K562 (cell line): ENCODE results near the gene MS4A18. TPM values are rescaled to one million over a fixed set of nuclear protein-coding genes. Genes with fewer than 3 reads are reported as not detected.

Experiments used
- ATAC-seq: fragments of 200-7000 bp; cut with Tn5 transposase; 3 replicates; pipeline ENCODE4 v1.9.1; 2020; ENCODE audit warnings: moderate library complexity
- BruUV-seq: library from RNA; stranded (reverse); fragments of 400-500 nt; replicated peaks from 2 replicates; lab custom pipeline; 2021; lab: Mats Ljungman, UMichigan
- CTCF ChIA-PET: fragments of 300-600 bp; formaldehyde crosslinking; extraction: SDS; loops from one replicate; lab custom pipeline; 2021; ENCODE audit warnings: low intra/inter-chr PET ratio; lab: Yijun Ruan, JAX
- POLR2A ChIA-PET: fragments of 300-600, 350-650 bp; sonication (Branson Sonifier 250); formaldehyde crosslinking; extraction: SDS; loops from one replicate; lab custom pipeline; 2021; ENCODE audit warnings: antibody characterized with exemption, inconsistent platforms; lab: Yijun Ruan, JAX
- DNase-seq, 4 experiments: peaks; one replicate each; pipeline versions ENCODE4 v3.0.0 to v3.0.0-alpha.2; 2011 to 2018; ENCODE audit warnings: low spot score in 3 of 4, mixed read lengths in 3 of 4; ENCODE audit errors: extremely low read depth in 1 of 4
- FAIRE-seq: peaks from 2 replicates; lab custom pipeline; 2011; peaks lifted over from hg19 to GRCh38; lab: Jason Lieb, UNC
- H2AFZ ChIP-seq: 2 replicates; pipeline ENCODE4 v1.6.0; 2011; ENCODE audit warnings: low read depth, low read length, control low read depth, inconsistent platforms
- H3K27ac ChIP-seq: fragments of 200-600 bp; 3 replicates; pipeline ENCODE4 v1.8.0; 2011; ENCODE audit warnings: low read depth, mild to moderate bottlenecking, control low read depth, inconsistent platforms, low read length, moderate library complexity, mixed read lengths; ENCODE audit errors: extremely low read depth
- H3K27me3 ChIP-seq, 2 experiments: fragments of 300-600 bp in 1 of 2; 2 replicates in 1 of 2; 3 replicates in 1 of 2; pipeline versions ENCODE4 v1.6.0 to v1.8.0; 2011; ENCODE audit warnings: inconsistent platforms in 2 of 2, low read length in 2 of 2, mild to moderate bottlenecking in 1 of 2, mixed read lengths in 1 of 2, moderate library complexity in 1 of 2; ENCODE audit not compliant: control insufficient read depth in 2 of 2, insufficient read depth in 2 of 2
- H3K36me3 ChIP-seq: fragments of 300-600 bp; 3 replicates; pipeline ENCODE4 v1.8.0; 2011; ENCODE audit warnings: mild to moderate bottlenecking, low read length, inconsistent platforms; ENCODE audit not compliant: control insufficient read depth, insufficient read depth
- H3K4me1 ChIP-seq, 2 experiments: fragments of 200-600 bp in 1 of 2; replicated peaks in 1 of 2; 2 replicates in 1 of 2; 3 replicates in 1 of 2; pipeline versions ENCODE4 v1.5.1 to v1.8.0; 2011; ENCODE audit warnings: inconsistent platforms in 2 of 2, low read length in 2 of 2, mild to moderate bottlenecking in 1 of 2, mixed read lengths in 1 of 2, moderate library complexity in 1 of 2; ENCODE audit not compliant: control insufficient read depth in 2 of 2, insufficient read depth in 2 of 2
- H3K4me2 ChIP-seq: 2 replicates; pipeline ENCODE4 v1.6.1; 2011; ENCODE audit warnings: low read length, control low read depth, inconsistent platforms, mixed read lengths; ENCODE audit not compliant: insufficient read depth
- H3K4me3 ChIP-seq: fragments of 200-600 bp; sonication (generic), shearing (Covaris generic); 2 replicates; pipeline ENCODE4 v1.5.1; 2016; ENCODE audit warnings: control low read depth, inconsistent platforms
- H3K79me2 ChIP-seq: fragments of 200-600 bp; 3 replicates; pipeline ENCODE4 v1.8.0; 2011; ENCODE audit warnings: low read length, inconsistent platforms; ENCODE audit not compliant: control insufficient read depth, insufficient read depth
- H3K9ac ChIP-seq, 2 experiments: 2 replicates each; pipeline versions ENCODE4 v1.6.0 to v1.6.1; 2011; ENCODE audit warnings: low read depth in 2 of 2, low read length in 2 of 2, control low read depth in 1 of 2, inconsistent platforms in 1 of 2, mild to moderate bottlenecking in 1 of 2, mixed read lengths in 1 of 2; ENCODE audit not compliant: insufficient read depth in 1 of 2
- H3K9me1 ChIP-seq: one replicate; pipeline ENCODE4 v1.6.0; 2011; ENCODE audit warnings: inconsistent platforms, mild to moderate bottlenecking, low read length, moderate library complexity; ENCODE audit not compliant: control insufficient read depth, insufficient read depth
- H3K9me3 ChIP-seq: replicated peaks from 2 replicates; pipeline ENCODE4 v1.5.1; 2011; ENCODE audit warnings: low read depth, low read length, inconsistent platforms; ENCODE audit not compliant: control insufficient read depth, insufficient read depth
- H4K20me1 ChIP-seq: replicated peaks from 2 replicates; pipeline ENCODE4 v1.6.1; 2011; ENCODE audit warnings: low read length, inconsistent platforms, mixed read lengths; ENCODE audit not compliant: control insufficient read depth, insufficient read depth
- ATF1 ChIP-seq, 2 experiments: fragments of 450-650 bp in 1 of 2; IDR thresholded peaks; 2 replicates each; pipeline ENCODE4 v1.6.1; 2016; ENCODE audit warnings: missing compliant biosample characterization in 1 of 2, missing genetic modification characterization in 1 of 2
- CBX5 ChIP-seq: IDR thresholded peaks from 2 replicates; pipeline ENCODE4 v1.6.1; 2014; ENCODE audit warnings: low read depth, borderline replicate concordance
- ELF2 ChIP-seq: fragments of 250-450 bp; sonication (Bioruptor Pico); IDR thresholded peaks from 2 replicates; pipeline ENCODE4 v1.5.0; 2021; ENCODE audit warnings: mild to moderate bottlenecking
- GTF2F1 ChIP-seq: IDR thresholded peaks from 2 replicates; pipeline ENCODE4 v1.6.1; 2011; ENCODE audit warnings: low read depth, low read length, improper control_type of control experiment
- NFRKB ChIP-seq: fragments of 450-650 bp; IDR thresholded peaks from 2 replicates; pipeline ENCODE4 v1.6.1; 2016; ENCODE audit warnings: low read depth
- TSC22D4 ChIP-seq: fragments of 450-650 bp; IDR thresholded peaks from 2 replicates; pipeline ENCODE4 v1.6.1; 2016; ENCODE audit warnings: missing genetic modification characterization, missing biosample characterization, control low read depth
- WGBS: fragments of 100-300 bp; shearing (Covaris generic); methylation state at CpG from one replicate; pipeline ENCODE4 v1.1.6; 2016; ENCODE audit warnings: low coverage, mixed read lengths; ENCODE audit not compliant: insufficient coverage; ENCODE audit errors: missing lambda C conversion rate; 5-methylcytosine and 5-hydroxymethylcytosine counted together
- in situ Hi-C: fragments of 300-500 bp; cut with MboI; formaldehyde crosslinking; loops from 4 replicates; pipeline ENCODE4 v1.15.0; 2018; ENCODE audit warnings: inconsistent platforms, mixed read lengths
- intact Hi-C: fragments of 100-400 bp; cut with micrococcal nuclease; formaldehyde crosslinking; loops from 2 replicates; pipeline ENCODE4 v1.14.2; 2022
- polyA plus RNA-seq, 8 experiments: library from polyadenylated mRNA; depleted of rRNA in 4 of 8; stranded (reverse) in 5 of 8; unstranded in 3 of 8; fragments of >200 nt; fragmentation: Nextera tagmentation in 2 of 8; fragmentation: Illumina TruSeq in 1 of 8; extraction: Ambion mirVana in 2 of 8; extraction: Trizol in 1 of 8; gene quantifications; 2 replicates each; pipeline versions ENCODE4 v1.2.1 to v1.2.3, GENCODE V29; 2011 to 2014; ENCODE audit warnings: inconsistent platforms in 1 of 8, missing spikeins in 1 of 8
- total RNA-seq, 7 experiments: library from RNA; depleted of rRNA in 6 of 7; stranded (reverse); fragments of >200 nt in 6 of 7; fragmentation: Illumina TruSeq in 2 of 7; extraction: Trizol in 2 of 7; gene quantifications; 2 replicates each; pipeline versions ENCODE4 v1.2.1 to v1.2.3, GENCODE V29; 2011 to 2021; ENCODE audit warnings: low replicate concordance in 1 of 7
- TF ChIP-seq, protein P1 (sequence below): fragments of 450-650 bp; formaldehyde crosslinking; IDR thresholded peaks from 2 replicates; pipeline ENCODE4 v1.4.0; 2022; ENCODE audit warnings: mild to moderate bottlenecking, moderate library complexity
- TF ChIP-seq, protein P2 (sequence below): fragments of 450-650 bp; IDR thresholded peaks from 2 replicates; pipeline ENCODE4 v1.6.1; 2016; ENCODE audit warnings: mild to moderate bottlenecking, moderate library complexity

MS4A18 gene
- total and polyA plus RNA-seq, 9 of the 15 experiments (the other 6 are each of a cell fraction or from before 2014, with no cell fraction given): not detected

DNA sequence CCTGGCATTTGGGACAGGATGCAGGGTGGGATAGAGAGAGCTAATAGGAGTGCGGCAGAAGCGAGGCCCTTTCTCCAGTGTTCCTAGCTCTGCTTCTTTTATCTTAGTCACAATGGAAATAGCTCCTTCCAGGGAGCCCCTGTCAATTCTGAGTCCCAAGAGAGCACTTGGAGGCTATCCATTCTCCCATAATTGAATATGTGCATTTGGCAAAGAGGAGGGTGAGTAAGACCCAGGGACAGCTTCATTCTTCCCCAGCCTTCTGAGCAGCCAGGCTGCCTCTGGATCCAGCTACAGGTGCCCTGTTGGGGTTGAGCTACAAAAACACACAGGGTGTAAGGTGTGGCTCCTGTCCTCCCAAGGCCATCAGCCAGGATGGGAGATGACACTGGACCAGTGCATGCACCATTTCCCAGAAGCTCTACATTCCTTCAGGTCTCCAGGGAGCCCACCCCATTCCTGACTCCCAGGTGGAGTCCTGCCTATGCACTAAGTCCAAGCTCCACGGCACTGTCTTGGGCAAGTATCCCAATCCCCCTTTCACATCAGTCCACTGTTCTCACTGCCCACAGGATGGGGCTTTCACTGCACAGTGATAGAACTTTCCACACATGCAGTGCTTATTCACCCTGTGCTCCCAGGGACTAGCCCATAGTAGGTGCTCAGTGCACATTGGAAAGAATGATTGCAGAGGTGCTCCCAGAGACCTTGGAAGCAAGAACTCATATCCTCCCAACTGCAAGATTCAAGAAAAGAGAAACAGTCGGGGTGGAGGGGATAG lies 66.8 kb downstream of the MS4A18 start (continued):
- TF ChIP-seq, protein P1, sequence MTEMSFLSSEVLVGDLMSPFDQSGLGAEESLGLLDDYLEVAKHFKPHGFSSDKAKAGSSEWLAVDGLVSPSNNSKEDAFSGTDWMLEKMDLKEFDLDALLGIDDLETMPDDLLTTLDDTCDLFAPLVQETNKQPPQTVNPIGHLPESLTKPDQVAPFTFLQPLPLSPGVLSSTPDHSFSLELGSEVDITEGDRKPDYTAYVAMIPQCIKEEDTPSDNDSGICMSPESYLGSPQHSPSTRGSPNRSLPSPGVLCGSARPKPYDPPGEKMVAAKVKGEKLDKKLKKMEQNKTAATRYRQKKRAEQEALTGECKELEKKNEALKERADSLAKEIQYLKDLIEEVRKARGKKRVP (CRISPR knock-in tag): no peak
- no peak for TF ChIP-seq ATF1 (CRISPR knock-in tag; IDR thresholded peaks at IDR 0.05)
- no peak for TF ChIP-seq ATF1 (tag; IDR thresholded peaks at IDR 0.05)
- TF ChIP-seq TSC22D4: no peak
- no peak for TF ChIP-seq NFRKB
- TF ChIP-seq, all 486 proteins: peak for 0

DNA sequence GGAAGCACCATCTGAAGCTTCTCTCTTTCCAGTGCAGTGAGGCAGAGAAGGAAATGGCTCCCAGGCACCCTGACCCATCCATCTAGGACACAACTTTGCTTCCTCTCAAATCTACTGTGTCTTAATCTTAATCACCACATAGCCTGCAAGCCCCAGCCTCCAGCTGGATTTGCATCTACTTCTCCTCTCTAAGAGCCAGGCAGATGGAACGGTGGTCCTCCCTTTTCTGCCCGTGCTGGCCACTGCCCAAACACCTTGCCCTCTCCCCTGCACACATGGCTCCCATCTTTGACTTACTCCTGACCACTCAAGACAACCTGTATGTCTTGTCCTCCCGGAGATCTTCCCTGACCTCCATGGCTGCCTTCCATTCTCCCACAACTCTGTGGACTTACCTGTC lies 68.0 kb downstream of the MS4A18 start:
- H3K9me3 ChIP-seq: no peaks in the 10 kb centered on the region
- ChIA-PET CTCF (no interaction called here), POLR2A (interaction anchor here (0.7 kb wide), 1 partner anchor 26 kb away, joined by 4 read pairs; no protein-coding TSS in a partner anchor)
- H3K36me3 ChIP-seq: no peaks in the 10 kb centered on the region
- no TSS peak for BruUV-seq
- intact Hi-C loops: no loop called here
- ATAC-seq (no peak), FAIRE-seq (no peak), DNase-seq (no peak)
- no peak overlapping the region for H3K4me3 ChIP-seq
- in situ Hi-C loops: no loop called here
- no peaks in the 10 kb centered on the region for H3K79me2 ChIP-seq
- H4K20me1 ChIP-seq: no peaks in the 10 kb centered on the region
- no peaks in the 10 kb centered on the region for H3K9me1 ChIP-seq
- H3K9ac ChIP-seq: no peak overlapping the region
- peaks cover 0 to 44% of the 10 kb centered on the region in 2 experiments; a peak in 2 of 5 replicates for H3K27me3 ChIP-seq
- WGBS: 0% methylated on average over 3 of the region's 3 CpGs
- no peak overlapping the region for H2AFZ ChIP-seq
- H3K27ac ChIP-seq: no peak overlapping the region
- H3K4me1 ChIP-seq: no peaks in the 10 kb centered on the region
- no peak overlapping the region for H3K4me2 ChIP-seq
- TF ChIP-seq GTF2F1 (no peak), ELF2 (CRISPR knock-in tag) (no peak), CBX5 (no peak)
- TF ChIP-seq, protein P2, sequence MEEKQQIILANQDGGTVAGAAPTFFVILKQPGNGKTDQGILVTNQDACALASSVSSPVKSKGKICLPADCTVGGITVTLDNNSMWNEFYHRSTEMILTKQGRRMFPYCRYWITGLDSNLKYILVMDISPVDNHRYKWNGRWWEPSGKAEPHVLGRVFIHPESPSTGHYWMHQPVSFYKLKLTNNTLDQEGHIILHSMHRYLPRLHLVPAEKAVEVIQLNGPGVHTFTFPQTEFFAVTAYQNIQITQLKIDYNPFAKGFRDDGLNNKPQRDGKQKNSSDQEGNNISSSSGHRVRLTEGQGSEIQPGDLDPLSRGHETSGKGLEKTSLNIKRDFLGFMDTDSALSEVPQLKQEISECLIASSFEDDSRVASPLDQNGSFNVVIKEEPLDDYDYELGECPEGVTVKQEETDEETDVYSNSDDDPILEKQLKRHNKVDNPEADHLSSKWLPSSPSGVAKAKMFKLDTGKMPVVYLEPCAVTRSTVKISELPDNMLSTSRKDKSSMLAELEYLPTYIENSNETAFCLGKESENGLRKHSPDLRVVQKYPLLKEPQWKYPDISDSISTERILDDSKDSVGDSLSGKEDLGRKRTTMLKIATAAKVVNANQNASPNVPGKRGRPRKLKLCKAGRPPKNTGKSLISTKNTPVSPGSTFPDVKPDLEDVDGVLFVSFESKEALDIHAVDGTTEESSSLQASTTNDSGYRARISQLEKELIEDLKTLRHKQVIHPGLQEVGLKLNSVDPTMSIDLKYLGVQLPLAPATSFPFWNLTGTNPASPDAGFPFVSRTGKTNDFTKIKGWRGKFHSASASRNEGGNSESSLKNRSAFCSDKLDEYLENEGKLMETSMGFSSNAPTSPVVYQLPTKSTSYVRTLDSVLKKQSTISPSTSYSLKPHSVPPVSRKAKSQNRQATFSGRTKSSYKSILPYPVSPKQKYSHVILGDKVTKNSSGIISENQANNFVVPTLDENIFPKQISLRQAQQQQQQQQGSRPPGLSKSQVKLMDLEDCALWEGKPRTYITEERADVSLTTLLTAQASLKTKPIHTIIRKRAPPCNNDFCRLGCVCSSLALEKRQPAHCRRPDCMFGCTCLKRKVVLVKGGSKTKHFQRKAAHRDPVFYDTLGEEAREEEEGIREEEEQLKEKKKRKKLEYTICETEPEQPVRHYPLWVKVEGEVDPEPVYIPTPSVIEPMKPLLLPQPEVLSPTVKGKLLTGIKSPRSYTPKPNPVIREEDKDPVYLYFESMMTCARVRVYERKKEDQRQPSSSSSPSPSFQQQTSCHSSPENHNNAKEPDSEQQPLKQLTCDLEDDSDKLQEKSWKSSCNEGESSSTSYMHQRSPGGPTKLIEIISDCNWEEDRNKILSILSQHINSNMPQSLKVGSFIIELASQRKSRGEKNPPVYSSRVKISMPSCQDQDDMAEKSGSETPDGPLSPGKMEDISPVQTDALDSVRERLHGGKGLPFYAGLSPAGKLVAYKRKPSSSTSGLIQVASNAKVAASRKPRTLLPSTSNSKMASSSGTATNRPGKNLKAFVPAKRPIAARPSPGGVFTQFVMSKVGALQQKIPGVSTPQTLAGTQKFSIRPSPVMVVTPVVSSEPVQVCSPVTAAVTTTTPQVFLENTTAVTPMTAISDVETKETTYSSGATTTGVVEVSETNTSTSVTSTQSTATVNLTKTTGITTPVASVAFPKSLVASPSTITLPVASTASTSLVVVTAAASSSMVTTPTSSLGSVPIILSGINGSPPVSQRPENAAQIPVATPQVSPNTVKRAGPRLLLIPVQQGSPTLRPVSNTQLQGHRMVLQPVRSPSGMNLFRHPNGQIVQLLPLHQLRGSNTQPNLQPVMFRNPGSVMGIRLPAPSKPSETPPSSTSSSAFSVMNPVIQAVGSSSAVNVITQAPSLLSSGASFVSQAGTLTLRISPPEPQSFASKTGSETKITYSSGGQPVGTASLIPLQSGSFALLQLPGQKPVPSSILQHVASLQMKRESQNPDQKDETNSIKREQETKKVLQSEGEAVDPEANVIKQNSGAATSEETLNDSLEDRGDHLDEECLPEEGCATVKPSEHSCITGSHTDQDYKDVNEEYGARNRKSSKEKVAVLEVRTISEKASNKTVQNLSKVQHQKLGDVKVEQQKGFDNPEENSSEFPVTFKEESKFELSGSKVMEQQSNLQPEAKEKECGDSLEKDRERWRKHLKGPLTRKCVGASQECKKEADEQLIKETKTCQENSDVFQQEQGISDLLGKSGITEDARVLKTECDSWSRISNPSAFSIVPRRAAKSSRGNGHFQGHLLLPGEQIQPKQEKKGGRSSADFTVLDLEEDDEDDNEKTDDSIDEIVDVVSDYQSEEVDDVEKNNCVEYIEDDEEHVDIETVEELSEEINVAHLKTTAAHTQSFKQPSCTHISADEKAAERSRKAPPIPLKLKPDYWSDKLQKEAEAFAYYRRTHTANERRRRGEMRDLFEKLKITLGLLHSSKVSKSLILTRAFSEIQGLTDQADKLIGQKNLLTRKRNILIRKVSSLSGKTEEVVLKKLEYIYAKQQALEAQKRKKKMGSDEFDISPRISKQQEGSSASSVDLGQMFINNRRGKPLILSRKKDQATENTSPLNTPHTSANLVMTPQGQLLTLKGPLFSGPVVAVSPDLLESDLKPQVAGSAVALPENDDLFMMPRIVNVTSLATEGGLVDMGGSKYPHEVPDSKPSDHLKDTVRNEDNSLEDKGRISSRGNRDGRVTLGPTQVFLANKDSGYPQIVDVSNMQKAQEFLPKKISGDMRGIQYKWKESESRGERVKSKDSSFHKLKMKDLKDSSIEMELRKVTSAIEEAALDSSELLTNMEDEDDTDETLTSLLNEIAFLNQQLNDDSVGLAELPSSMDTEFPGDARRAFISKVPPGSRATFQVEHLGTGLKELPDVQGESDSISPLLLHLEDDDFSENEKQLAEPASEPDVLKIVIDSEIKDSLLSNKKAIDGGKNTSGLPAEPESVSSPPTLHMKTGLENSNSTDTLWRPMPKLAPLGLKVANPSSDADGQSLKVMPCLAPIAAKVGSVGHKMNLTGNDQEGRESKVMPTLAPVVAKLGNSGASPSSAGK: no peak
